Cortex of kidney (tissue), 1 donor: ENCODE measurements around the gene ELMO1.

Experiments
- DNase-seq: peaks from one replicate; lab custom pipeline; 2025; lab: John Stamatoyannopoulos, UW

The ELMO1 gene

GRCh38 chr7:37267251-37267650 is 181.4 kb downstream of the ELMO1 start:
- no peak for DNase-seq

- DNase-seq = no peak
These were observed 182.8 kb downstream of the ELMO1 start for GRCh38 chr7:37265876-37266275.

DNA sequence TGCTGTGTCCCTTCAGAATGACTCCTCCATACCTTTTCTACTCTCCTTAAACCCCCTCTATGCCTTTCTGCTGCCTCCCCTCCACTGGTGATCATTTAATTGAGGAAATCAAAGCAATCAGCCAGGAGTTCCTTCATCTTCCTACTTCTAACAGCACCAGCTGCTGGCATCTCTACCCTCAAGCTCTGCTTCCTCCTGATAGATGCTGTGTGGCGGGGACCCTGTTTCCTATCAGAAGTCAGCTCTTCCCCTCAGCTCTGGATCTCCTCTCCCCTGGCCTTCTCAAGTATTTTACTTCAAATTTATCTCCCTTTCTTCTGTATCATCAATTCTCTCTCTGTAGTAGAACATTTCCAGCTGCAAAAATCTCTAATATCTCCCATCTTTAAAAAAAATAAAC is 183.7 kb downstream of the ELMO1 start:
- no peak for DNase-seq

GRCh38 chr7:37262181-37262580 is 186.5 kb downstream of the ELMO1 start:
- no peak for DNase-seq

DNA sequence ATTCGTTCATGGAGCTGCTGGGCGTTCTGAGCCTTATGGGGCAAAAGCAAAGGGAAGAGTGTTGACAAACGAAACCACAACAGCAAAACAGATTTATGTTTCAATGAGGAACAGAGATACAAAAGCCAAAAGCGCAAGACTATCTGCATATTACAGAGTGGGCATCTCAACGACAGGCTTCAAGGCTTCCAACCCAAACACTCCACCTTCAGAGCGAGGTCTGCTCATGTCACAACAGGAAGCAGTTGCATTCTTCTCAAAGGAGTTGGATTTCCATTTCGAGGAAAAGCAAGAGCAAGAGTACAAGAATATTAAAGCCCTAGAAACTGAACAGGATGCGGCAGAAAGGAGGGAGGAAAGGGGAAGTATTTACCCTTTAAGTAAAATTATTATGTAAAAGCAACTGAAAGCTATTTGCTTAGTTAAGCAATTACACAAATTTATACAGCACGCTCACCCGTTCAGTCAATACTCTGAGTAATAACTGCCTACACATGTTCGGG is 189.3 kb downstream of the ELMO1 start:
- DNase-seq = no peak

DNA sequence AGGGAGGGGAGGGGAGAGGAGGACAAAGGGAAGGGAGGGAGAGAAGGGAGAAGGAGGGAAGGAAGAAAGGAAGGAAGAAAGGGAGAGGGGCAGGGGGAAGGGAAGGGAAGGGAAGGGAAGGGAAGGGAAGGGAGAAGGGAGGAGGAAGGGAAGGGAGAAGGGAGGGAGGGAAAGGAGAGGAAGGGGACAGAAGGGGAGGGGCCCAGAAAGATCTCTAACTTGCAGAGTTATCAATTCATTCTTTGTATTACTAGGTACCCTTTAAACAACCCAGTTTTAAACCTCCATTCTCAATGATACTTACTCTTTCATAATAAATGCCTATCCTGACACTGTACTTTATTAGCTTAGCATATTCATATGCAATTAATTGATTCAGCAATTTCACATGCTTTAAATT is 192.0 kb downstream of the ELMO1 start:
- DNase-seq = no peak

DNA sequence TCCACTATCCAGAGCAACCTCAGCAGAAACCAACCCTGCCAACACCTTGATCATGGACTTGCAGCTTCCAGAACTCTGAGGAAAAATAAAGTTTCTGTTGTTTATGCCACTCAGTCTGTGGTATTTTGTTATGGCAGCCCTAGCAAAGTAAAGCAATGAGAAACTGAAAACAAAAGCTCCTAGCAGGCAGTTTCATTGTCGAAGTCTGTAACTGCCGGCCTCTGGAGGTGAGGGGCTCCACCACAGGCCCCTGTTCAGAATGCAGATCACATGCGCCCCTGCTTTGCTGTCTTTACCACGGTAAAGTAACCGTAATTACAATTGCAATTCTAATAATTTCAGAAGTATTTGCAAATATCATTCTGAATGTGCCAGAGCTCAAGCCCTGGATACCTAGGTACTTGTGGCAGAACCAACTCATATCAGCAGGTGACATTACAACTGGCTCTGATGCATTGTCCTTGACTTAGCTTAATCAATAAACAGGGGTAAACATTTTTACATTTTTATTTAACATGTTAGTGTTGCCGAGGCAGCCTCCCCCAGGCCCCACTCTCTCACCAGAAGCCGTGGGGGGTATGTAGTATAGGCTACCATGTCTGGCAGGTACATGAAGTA is 193.2 kb downstream of the ELMO1 start:
- no peak for DNase-seq

DNA sequence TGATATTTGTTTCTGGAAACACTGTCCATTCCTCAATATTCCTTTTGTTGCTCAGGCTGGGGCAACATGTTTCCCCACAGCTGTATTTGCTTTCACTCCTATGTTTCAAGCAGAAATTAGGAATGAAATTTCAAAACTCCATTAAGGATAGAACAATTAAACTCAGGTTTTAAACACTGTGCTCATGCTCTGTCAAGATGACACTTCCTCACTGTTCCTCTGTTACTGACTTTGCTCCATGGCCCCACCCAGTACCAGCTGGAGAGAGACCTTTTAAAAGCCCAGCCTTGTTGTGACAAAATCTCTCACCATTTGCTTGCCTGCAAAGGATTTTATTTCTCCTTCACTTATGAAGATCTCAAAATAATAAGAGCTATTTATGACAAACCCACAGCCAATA is 197.4 kb downstream of the ELMO1 start:
- DNase-seq = no peak

DNA sequence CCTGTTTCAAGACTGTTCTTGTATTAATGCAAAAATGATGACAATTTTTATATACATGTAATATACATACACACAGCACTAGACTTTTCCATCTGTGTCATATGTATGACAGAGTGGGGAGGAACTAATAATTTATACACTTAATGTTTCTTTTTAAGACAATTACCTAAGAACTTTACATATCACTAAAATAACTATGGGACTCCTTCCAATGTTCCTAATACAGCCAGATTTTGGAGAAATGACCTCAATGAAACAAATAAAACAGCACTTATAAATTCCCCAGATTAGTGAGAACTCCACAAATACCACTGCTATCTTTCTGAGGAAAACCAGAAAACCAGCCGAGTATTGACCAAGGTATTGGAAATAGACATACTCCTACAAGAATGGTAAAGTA is 199.4 kb downstream of the ELMO1 start:
- DNase-seq = no peak

DNA sequence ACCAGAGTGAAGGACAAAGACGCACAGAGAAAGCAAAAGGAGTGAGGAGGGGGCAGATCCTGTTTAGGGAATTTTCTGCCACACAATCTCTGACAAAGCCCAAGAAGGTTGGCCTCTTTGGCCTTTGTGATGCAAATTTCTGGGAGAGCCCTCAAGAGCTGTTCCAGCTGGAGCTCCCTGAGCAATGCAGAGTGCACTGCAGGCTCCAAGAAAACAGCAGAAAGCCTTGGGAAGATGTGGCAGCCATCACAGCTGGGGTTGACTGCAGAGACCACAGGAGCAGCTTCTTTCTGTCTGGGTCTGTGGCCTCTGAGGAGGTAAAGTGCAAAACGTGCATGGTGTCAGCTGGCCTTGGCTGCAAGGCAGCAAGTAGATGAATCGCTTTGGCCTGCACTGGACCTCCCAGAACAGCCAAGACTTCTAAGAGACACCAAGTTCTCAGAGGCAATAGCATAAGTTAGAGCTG is 200.2 kb downstream of the ELMO1 start:
- no peak for DNase-seq

DNA sequence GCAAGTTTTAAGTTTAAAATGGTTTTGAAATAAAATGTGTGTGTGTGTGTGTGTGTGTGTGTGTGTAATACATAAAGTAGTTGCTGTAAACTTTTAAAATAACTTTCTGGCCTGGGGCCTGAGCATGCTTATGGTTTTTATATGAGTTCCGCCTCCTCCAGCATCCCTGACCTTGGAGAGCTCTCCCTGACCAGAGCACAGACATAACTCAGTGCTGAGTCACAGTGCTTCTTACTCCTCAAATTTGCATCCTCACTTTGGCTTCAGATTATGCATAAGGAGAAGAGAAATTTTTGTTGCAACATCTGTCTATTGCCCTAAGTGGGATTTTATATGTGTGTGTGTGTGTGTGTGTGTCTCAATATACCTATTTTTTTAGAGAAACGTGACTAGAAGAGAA is 200.8 kb downstream of the ELMO1 start:
- no peak for DNase-seq

DNA sequence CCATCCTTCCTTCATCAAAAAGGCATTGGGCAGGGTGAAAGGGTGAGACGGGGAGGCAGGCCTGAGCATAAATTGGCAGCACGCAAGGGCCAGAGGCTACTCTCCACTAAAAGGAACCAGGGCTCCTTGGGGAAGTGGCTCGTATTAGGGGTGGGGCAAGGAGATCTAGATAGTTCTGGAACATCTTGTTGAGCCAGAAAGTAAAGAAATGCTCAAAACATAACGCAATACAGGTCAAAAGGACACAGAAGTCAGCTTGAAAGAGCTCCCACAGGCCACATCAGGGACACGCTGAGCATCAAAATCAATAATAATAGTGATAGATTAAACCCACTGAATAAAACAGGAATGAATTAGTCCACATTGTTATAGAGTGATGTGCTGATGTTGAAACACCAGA is 203.1 kb downstream of the ELMO1 start:
- DNase-seq = no peak

DNA sequence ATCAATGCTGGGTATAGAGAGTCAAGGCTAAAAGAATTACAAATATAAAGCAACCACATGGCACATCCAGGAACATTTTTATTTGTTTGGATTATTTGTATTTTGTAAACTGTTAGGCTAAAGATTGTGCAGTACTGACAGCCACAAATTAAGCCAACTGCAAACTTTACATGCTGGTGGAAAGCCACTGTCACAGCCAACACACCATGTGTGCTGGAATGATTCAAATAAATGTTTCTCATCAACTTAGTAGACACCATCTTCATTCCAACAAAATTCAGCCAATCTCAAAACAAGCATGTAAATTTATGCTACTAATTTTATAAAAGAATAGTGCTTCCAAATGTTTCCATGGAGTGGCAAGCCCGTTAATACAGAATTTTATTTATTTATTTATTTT is 211.8 kb downstream of the ELMO1 start:
- no peak for DNase-seq

- no peak for DNase-seq
These were observed 212.9 kb downstream of the ELMO1 start for GRCh38 chr7:37235813-37236212.

DNA sequence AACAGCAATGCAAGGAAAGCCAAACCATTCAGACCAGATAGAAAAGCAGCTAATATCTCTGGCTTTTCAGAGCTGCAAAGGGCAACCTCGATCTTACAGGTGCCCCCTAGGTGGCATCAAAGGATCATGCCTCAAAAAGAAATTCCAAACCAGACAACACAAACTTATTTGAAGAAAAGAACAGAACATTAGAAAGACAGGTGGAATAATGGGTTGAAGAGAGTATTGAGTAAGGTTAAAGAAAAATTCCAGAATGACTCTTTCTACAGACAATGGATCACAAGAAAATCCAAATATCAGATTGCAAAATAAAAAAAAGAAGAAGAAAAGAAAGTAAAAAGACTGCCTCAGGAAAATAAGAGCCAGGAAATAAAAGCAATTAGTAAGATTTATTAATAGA is 213.7 kb downstream of the ELMO1 start:
- DNase-seq = no peak

GRCh38 chr7:37234334-37234733 is 214.3 kb downstream of the ELMO1 start:
- no peak for DNase-seq

GRCh38 chr7:37231613-37232012 is 217.1 kb downstream of the ELMO1 start:
- no peak for DNase-seq

DNA sequence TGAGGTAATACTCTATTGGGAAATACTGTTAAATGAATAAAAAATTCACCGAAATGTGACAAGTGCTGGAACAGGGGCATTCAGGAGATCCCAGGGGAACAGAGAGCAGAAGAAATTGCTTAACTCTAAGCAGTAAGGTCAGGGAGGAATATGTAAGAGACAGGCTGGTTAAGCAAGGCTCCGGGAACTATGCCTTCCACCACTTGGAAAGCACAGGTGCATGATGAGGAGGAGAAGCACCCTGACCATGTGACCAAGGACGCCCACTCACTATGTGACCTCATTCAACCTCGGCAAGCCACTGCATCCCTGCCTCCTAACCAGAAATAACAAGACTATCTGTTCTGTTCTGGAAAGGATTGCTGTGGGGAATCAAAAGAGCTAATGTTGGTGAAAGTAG is 218.4 kb downstream of the ELMO1 start:
- DNase-seq = no peak

DNA sequence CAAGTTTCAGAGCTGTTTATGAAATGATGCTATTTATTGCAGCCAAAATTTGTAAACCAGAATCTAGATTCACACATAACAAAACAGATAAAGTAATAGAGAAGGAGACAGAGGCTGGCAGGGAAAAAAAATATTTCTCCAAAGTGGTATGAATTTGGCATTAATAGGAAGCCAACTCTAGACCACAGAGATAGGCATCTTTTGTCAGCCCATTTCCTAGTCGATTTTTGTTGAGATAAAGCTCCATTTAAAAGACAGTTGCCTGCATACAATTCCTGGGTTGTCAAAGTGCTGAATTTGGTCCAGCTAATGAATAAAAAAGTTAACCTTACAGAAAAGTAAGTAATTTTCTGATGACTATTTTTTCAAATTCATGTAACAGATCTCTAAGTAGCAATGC is 219.3 kb downstream of the ELMO1 start:
- DNase-seq = no peak

- no peak for DNase-seq
These were observed 223.2 kb downstream of the ELMO1 start for GRCh38 chr7:37225285-37225969.

DNA sequence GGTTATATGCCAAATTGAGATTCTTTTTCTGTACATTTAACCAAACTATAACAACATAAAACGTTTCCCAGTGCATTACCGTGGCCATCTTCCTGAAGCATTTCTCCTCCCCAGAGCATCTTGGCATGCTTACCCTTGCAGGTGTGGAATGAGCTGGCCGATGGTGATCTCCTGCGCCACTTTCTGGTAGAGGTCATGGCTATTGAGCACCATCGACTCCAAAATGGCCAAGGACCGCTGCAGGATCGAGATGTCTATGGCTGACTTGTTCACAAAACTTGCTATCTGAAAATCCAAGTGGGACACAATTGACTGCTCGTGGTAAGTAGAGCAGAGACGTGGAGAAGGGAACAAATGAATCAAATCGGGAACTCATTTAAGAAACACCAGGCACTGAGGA is 223.9 kb downstream of the ELMO1 start:
- no peak for DNase-seq

- no peak for DNase-seq
These were observed 228.0 kb downstream of the ELMO1 start for GRCh38 chr7:37220664-37221063.

GRCh38 chr7:37218956-37219355 is 229.7 kb downstream of the ELMO1 start:
- DNase-seq = no peak

DNA sequence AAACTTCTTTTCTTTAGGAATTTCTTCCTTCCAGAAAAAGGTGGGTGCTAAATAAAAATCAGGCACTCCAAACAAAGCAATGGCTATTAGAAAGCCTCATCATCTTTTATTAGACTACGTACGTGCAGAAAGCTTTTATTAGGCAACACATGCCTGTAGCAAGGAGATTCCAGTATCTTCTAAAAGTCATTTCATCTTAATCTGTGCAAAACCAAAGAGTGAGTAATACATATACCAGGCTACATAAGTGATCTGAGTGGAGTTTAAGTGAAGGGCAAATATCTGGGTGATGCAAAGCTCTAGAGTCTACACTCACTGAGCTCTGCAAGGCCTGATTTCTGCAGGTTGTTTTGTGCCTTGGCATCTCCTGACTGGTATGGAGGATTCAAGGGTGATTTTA is 231.7 kb downstream of the ELMO1 start:
- DNase-seq = no peak
